Activated CD8-positive, alpha-beta memory T cell treated with anti-CD3 and anti-CD28 coated beads for 4 hours (primary cell): ENCODE measurements around the gene ZNG1A.
A peak's percentile ranks its signal among the peaks of the same experiment; 100 is the strongest.
"Not testable (repeated sequence)": the region's sequence is repeated elsewhere in the genome, so short reads cannot be mapped to it uniquely, and the experiment has no call there.

Experiments used
- DNase-seq, 2 donors: peaks; one replicate each; pipeline ENCODE4 v3.0.0-alpha.2; 2020; ENCODE audit warnings: low read depth in 2 of 2

Gene ZNG1A

DNA sequence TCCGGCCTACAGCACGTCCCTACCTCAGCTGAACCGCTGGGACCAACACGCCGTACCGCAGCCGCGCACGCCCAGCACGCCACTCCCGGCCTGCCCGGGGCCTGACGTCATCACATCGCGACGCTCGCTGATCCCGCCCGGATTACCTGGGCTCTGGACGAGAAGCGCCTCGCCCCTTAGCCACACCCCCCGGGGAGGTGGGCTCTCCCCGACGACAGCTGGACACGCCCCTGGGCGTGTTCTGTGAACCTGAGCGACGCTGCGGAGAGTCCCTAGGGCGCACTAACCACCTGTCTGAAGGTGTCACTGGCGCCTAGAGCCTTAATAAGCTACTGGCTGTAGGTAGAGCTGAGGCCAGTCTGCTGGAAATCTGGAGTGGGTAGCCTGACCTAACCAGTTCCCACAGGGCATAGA, at the start of gene ZNG1A:
Gene ZNG1A (minus strand): TSS at position 87 of the 414 bp plus-strand sequence. CDS start 87 bp downstream, outside the sequence.
- DNase-seq = peak; percentile 60 to 66

DNA sequence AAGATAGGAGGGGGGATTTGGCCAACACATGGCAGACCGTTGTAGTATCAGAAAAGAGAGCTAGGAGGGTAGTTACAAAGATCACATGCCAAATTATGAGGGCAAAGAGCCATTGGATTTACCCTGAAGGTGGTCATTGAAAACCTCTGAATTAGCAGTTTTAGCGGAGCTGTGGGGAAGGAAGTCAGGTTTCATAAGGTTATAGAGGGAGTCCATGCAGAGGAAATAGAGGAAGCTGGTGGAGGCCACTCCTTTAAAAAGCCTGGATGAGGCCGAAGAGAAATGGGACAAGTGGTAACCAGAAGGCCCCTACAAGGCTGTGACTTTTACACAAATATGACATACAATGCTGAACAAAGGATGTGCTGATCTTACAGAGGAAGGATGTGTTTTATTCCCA, 49.0 kb upstream of the ZNG1A start:
- DNase-seq = no peak

DNA sequence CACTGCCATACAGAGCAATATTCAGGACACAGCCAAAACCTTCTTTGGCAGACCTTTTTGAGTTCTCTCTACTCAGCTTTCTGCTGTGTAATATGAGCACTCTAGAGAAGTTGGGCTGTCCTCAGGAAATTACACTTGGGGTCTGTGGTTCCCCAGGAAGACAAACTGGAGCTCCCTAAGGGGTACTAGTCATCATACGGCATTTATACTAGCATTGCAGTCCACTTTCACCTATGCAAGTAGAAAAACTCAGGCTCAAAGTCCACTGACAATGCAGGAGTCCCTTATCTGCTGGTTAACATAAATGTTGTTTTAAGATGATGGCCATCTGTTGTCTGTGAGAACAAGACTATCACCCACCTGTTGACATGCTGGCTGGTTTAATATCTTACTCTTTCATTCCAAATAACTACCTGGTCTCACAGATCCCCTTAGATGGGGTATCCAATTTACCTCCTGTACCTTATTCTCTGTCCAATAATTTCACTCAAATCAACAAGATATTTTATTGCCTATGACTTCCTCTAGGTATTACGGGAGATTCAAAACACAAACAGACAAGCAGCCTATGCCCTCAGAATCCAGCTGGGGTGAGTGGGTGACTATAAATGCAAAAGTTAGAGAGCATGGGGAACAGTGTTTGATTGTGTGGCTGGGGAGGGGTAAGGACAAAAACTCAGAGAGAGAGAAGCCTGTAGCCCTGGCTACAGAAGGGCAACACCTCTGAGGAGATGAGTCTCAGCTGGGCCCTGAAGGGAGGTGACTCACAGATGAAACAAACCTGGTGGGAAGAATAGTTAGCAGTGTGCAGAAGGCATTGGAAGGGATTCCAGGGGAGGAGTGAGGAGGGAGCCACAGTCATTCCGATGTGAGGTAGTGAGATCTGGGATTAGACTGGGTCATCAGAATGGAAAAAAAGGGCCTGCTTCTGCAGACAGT, 46.0 kb upstream of the ZNG1A start:
- no peak for DNase-seq

DNA sequence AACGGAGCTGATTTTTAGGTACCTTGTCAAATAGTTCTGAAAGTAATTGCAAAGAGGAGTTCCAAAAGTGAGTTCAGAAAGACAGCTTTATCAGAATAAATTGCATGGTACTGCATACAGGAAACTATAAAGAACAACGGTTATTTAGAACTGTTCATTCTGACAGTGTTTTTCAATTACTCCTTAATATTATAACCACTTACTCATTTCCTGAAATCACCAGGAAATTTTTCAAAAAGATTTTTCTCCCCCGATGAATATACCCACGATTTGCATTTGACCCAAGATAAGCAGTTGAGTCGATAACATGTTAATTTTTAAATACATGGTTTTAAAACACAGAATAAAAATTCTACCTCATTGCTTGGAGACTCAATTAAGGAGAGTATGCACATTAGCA, 45.2 kb upstream of the ZNG1A start:
- DNase-seq = no peak

DNA sequence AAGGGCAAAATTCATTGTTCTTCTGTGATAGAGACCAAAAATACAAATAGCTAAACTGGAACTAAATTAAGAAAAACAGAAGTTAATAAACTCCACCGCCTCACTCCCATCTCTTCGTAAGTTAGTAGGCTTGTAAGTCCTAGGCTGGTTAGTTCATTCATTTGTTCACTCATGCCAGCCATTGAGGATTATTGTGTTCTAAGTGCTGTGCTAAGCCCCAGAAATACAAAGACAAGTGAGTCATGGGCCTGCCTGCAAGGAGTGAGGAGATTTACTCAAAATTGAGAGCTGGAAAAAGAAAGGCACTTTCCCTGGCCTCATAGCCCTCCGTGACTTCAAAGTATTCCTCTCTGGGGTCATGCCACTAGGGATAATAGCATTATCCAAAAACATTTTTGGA, 44.3 kb upstream of the ZNG1A start:
- DNase-seq = no peak

DNA sequence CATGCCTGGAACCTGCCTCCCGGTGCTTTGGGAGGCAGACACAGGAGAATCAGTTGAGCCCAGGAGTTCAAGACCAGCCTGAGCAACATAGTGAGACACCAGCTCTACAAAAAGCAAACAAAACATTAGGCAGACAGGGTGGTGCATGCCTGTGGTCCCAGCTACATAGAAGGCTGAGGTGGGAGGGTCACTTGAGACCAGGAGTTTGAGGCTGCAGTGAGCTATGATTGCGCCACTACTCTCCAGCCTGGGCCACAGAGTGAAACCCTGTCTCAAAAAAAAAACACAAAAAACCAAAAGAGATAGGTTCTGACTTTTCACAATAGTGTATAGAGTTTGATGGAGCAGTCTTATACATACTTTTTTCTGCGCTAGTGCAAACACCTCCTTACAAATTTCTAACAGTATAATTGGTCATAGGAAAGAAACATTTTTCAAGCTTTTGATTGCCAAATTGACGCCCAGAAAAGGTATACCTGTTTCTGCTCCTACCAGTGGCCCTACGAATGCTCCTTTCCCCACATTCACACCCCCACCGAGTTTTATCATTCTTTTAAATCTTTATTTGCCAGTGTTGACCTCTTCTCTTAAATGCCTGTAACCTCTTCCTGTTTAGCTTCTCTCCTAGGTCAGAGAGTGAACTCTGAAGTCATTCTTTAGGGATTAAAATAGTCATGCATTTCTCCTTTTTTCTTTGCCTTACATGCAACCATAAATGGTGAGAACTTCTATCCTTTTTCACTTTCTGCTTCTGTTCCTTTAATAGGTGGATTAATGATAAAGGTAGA, 43.3 kb upstream of the ZNG1A start:
- DNase-seq = no peak

DNA sequence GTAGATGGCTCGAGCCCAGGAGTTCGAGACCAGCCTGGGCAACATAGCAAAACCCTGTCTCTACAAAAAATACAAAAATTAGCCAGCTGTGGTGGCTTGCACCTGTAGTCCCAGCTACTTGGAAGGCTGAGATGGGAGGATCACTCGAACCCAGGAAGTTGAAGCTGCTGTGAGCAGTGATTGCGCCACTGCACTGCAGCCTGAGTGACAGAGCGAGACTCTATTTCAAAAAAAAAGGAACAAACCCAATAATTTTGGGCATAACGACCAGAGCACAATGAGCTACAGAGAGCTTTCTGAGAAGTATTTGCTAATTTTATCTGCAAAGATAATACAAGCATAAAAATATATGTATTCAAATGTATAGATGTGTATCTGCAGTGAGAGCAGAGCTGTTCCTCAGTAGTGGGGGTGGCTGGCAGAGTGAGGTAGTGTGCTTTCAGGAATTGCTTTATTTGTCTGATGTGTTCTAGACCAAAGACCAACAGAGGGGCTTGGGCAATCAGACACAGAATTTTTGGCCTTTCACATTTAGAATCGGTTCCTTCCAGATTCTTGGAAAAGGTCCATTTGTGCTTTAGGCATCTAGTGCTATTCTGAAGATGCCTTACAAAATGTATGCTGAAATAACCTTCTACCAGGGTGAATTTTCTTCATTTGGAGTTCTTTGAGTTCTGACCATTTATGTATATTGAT, 41.0 kb upstream of the ZNG1A start:
- no peak for DNase-seq

DNA sequence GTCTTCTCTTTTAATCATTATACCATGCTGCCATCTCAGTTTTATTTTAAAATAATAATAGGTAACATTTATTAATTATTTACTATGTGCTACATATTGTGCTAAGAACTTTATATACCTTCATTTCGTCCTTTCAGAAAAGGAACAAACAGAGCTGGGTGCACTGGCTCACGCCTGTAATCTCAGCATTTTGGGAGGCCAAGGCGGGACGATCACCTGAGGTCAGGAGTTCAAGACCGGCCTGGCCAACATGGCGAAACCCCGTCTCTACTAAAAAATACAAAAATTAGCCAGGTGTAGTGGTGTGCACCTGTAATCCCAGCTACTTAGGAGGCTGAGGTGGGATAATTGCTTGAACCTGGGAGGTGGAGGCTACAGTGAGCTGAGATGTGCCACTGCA, 40.2 kb upstream of the ZNG1A start:
- not testable (repeated sequence) for DNase-seq

DNA sequence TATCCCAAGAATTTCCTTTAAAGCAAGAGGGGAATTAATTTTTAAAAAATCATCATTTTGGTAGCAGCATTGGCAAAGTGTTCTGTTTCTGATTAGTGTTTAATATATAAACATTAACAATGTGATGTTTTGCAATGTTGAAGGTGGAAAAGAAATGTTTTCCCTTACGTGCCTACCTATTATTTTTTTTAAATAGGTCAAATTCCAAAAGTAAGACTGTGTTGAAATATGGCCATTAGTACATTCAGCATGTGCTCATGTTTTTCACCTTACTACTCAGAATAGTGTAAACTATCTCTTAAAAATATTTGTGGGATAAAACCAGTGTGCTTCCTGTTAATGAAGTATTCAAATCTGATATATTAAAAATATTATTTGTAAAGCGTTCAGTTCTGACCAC, 39.1 kb upstream of the ZNG1A start:
- no peak for DNase-seq

DNA sequence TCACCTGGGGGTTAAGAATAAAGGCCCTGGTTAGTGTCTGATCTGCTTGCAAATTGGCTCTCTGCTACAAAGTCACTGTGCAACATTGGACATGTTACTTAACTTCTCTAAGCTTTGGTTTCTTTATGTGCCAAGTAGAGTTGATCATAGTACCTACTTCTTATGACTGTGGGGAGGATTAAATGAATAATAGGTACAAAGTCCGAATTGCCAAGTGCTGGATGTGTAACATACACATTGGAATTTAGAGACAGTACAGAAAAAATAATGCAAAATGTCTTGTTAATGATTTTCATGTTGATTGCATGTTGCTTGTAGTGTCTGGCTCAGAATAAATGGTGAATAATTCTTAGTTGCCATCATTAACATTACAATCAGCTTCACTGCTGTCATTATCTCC, 38.0 kb upstream of the ZNG1A start:
- DNase-seq = no peak

DNA sequence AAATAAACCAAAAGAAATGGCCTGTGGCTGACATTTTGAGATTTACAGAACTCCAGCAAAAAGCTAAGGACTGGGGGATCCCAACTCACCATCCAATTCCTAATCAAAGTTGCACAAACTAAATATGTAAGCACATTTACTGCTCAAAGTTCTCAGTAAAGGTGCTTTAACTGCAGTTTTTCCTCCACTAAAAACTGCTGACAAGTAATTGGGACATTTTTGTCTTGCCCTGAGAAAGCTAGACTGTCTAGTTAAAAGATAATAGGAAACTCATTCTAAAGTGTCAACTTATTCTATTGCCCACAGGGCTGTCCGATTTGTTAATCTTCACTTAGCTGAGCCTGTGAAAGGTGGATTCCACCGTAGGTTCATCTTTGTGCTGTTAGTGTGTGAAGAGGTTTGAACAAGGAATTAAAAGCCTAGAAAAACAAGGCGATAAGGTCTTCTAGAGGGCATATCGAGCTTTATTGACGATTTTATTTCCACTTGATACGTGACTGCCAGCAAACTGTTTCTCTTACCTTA, 36.8 kb upstream of the ZNG1A start:
- no peak for DNase-seq

DNA sequence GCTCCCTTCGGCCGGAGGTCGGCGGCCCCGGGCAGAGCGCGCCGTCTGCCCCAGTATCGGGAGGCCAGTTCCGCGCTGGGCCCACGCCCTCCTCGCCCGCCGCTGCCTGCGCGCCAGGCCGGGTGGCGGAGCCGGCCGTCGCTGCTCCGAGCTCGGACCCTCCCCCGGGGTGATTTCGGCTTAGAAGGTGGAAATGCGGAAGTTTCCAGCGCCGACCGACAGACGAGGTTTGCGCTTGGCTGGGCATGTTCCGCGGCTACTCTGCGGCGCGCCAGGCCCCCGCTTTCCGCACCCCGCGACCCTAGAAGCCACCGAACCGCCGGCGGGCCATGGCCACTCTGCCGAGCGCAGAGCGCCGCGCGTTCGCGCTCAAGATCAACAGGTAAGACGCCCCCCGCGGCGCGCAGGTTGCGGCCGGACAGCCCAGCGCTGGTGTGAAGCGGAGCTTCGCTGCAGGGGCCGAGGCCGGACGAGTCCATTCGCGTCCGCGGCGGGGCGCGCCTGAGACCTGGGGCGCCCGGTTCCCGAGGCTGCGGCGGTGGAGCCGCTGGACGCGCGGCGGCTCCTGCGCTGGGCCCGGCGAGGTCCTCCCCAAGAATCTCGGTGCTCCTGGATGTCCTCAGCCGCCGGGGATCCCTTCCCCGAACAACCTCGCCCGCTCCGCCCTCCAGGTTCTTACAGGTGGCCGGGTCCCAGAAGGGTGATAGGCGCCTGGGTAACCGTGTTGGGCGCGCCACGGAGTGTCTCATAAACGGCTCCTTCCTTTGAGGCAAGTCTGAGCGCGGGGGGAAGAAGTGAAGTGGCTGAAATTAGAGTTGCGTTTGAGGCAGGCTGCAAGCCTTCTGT, 36.0 kb upstream of the ZNG1A start, which contains the start of gene DOCK8:
Gene DOCK8 (plus strand): TSS at position 218 of the 846 bp plus-strand sequence. CDS start 112 bp downstream, at position 330.
- DNase-seq = peak in 1 of 2 donors; percentile 20

DNA sequence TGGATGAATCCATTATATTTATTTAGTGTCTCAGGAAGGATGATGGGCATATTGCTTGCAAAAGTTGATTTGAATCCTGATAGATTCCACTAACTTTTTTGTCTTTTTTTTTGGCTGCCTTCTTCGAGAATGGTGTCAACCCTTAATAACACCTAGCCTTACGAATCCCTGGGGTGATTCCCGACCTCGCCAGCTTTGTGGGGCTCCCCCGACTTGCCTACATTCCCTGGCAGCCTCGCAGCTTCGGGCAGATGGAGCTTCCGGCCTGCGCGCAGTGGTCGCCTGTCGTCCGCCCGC, 35.4 kb upstream of the ZNG1A start:
- DNase-seq = no peak

DNA sequence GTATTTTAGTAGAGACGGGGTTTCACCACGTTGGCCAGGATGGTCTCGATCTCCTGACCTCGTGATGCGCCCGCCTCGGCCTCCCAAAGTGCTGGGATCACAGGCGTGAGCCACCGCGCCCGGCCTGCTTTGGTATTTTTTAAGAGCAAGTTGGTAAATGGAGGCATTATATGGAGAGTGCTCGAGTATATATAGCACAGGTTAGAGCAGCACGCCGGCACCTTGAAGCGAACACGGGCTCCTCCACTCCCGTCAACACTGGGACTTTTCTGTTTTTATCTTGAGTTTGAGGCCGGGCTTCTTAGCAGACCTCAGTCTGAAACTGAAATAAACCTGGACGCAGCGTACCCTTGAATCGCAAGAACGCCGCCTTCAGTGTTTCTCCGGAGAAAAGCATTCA, 35.0 kb upstream of the ZNG1A start:
- DNase-seq = not testable (repeated sequence)

DNA sequence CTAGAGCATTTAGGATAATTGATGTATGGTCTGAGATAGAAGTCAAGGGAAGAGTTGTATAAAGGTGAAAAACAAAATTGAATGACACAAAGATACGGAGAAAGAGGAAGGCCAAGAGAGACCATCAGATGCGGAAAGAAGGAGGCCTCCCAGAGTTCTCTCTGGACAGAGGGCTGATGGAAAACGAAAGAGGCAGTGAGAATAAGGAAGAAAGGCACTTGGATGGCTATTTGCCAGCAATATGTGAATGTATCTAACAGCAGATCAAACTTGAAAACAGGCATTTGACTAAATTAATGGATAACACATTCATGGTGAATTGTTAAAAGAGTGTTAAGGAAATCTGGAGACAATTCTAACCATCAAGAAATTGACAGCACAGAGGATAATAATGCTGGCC, 33.4 kb upstream of the ZNG1A start:
- no peak for DNase-seq

DNA sequence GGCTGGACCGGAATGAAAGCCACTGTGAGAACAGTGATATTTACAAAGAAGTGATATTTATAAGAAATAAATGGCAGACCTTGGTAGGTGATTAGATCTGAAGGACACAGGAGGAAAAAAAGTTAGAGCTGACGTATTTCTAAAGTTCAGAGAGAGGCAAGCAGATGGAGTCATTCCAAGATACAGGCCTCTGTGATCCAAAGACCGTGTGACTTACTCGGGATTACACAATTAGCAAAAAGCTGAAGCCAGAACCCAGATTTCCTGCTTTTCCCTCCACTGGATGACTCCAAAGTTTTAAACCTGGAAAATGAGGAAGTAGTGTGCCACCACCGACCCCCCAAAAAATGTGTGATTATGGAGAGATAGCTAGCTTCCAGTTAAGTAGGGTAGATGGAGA, 32.7 kb upstream of the ZNG1A start:
- no peak for DNase-seq

DNA sequence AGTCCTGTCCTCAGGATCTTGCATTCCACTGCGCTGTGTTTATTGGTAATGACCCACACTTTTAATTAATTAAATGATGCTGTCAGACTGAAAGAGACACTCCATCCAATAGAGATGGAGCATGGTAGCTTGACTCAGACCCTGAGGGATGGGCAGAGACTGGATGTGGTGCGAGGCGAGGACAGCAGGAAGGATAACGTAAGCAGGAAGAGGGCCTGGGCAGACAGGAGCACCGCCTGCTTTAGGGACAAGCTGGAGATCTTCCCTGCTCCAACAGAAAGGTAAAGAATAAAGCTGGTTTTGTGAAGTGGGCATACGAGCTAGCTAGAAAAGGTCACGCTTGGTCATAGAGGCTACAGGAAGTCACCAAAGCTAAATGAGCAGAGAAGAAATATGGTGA, 32.2 kb upstream of the ZNG1A start:
- no peak for DNase-seq

DNA sequence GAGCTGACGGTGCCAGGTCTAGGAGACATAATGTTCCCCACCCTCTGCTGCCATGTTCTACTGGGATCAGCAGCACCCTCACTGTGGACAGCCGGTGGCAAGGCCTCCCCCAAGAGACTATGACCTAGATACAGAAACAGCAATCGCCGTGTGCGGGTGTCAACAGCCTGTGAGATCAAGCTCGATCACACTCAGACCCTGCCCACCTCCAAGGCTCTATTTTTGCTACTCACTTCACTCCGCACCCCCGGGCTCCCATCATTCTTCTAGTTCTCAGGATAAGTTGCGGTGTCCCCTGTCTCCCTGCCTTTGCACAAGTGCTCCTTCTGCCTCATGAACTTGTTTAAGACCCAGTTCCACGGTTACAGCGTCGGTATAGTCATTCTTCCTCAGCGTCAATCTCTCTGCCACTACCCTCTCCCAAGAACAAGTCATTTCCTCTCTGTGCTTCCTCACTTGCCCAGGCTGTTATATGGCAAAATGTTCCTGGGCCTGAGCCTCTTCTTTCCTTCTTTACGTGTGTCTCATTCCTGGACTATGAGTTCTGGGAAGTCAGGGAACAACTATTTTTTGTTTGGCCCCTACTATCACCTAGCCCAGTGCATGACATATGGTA, 30.4 kb upstream of the ZNG1A start:
- no peak for DNase-seq

DNA sequence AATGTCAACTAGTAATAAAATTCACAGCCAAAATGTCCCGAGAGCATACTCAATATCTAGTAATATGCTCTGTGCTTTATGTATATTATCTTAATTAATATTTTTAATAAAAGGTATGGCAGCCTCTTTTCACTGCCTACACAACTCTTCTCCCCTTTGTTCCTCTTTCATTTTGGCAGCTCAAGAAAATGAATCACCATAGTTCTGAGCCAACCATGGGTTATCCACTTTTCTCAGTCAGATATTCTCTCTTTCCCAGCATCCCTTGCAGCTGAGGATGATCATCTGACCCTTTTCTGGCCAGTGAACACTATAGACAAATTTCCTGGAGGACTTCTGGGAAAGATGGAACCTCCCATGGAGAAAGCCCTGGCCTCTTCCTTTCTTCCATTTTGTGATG, 27.6 kb upstream of the ZNG1A start:
- no peak for DNase-seq

DNA sequence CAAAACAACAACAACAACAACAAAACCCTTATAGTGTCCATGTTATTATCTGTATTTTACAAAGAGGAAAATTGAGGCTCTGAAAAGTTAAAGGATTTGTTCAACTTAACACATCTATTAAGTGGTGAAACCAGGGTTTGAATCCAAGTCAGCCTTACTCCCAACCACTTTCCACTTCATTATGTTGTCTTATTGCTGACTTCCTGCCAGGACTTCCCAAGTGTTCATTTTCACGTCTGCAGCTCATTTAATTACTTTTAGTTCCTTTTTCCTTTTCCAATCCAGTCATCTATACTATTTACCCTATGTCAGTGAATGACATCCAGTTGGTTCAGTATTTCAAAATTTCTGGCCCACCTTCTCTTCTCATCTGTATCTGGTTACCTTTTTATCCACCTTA, 20.7 kb upstream of the ZNG1A start:
- not testable (repeated sequence) for DNase-seq
